K562 (cell line): Measurements from ENCODE around the gene PSRC1. TPM values are rescaled to one million over a fixed set of nuclear protein-coding genes. Genes with fewer than 3 reads are reported as not detected.
A peak's percentile ranks its signal among the peaks of the same experiment; 100 is the strongest.
"Not testable (repeated sequence)": the region's sequence is repeated elsewhere in the genome, so short reads cannot be mapped to it uniquely, and the experiment has no call there.

Source experiments
- ATAC-seq: fragments of 200-7000 bp; cut with Tn5 transposase; 3 replicates; pipeline ENCODE4 v1.9.1; 2020; ENCODE audit warnings: moderate library complexity
- BruUV-seq: library from RNA; stranded (reverse); fragments of 400-500 nt; replicated peaks from 2 replicates; lab custom pipeline; 2021; lab: Mats Ljungman, UMichigan
- CTCF ChIA-PET: fragments of 300-600 bp; formaldehyde crosslinking; extraction: SDS; loops from one replicate; lab custom pipeline; 2021; ENCODE audit warnings: low intra/inter-chr PET ratio; lab: Yijun Ruan, JAX
- POLR2A ChIA-PET: fragments of 300-600, 350-650 bp; sonication (Branson Sonifier 250); formaldehyde crosslinking; extraction: SDS; loops from one replicate; lab custom pipeline; 2021; ENCODE audit warnings: antibody characterized with exemption, inconsistent platforms; lab: Yijun Ruan, JAX
- DNase-seq, 4 experiments: peaks; one replicate each; pipeline versions ENCODE4 v3.0.0 to v3.0.0-alpha.2; 2011 to 2018; ENCODE audit warnings: low spot score in 3 of 4, mixed read lengths in 3 of 4; ENCODE audit errors: extremely low read depth in 1 of 4
- FAIRE-seq: peaks from 2 replicates; lab custom pipeline; 2011; peaks lifted over from hg19 to GRCh38; lab: Jason Lieb, UNC
- H2AFZ ChIP-seq: 2 replicates; pipeline ENCODE4 v1.6.0; 2011; ENCODE audit warnings: low read depth, low read length, control low read depth, inconsistent platforms
- H3K27ac ChIP-seq: fragments of 200-600 bp; 3 replicates; pipeline ENCODE4 v1.8.0; 2011; ENCODE audit warnings: low read depth, mild to moderate bottlenecking, control low read depth, inconsistent platforms, low read length, moderate library complexity, mixed read lengths; ENCODE audit errors: extremely low read depth
- H3K27me3 ChIP-seq, 2 experiments: fragments of 300-600 bp in 1 of 2; 2 replicates in 1 of 2; 3 replicates in 1 of 2; pipeline versions ENCODE4 v1.6.0 to v1.8.0; 2011; ENCODE audit warnings: inconsistent platforms in 2 of 2, low read length in 2 of 2, mild to moderate bottlenecking in 1 of 2, mixed read lengths in 1 of 2, moderate library complexity in 1 of 2; ENCODE audit not compliant: control insufficient read depth in 2 of 2, insufficient read depth in 2 of 2
- H3K36me3 ChIP-seq: fragments of 300-600 bp; 3 replicates; pipeline ENCODE4 v1.8.0; 2011; ENCODE audit warnings: mild to moderate bottlenecking, low read length, inconsistent platforms; ENCODE audit not compliant: control insufficient read depth, insufficient read depth
- H3K4me1 ChIP-seq, 2 experiments: fragments of 200-600 bp in 1 of 2; replicated peaks in 1 of 2; 2 replicates in 1 of 2; 3 replicates in 1 of 2; pipeline versions ENCODE4 v1.5.1 to v1.8.0; 2011; ENCODE audit warnings: inconsistent platforms in 2 of 2, low read length in 2 of 2, mild to moderate bottlenecking in 1 of 2, mixed read lengths in 1 of 2, moderate library complexity in 1 of 2; ENCODE audit not compliant: control insufficient read depth in 2 of 2, insufficient read depth in 2 of 2
- H3K4me2 ChIP-seq: 2 replicates; pipeline ENCODE4 v1.6.1; 2011; ENCODE audit warnings: low read length, control low read depth, inconsistent platforms, mixed read lengths; ENCODE audit not compliant: insufficient read depth
- H3K4me3 ChIP-seq: fragments of 200-600 bp; sonication (generic), shearing (Covaris generic); 2 replicates; pipeline ENCODE4 v1.5.1; 2016; ENCODE audit warnings: control low read depth, inconsistent platforms
- H3K79me2 ChIP-seq: fragments of 200-600 bp; 3 replicates; pipeline ENCODE4 v1.8.0; 2011; ENCODE audit warnings: low read length, inconsistent platforms; ENCODE audit not compliant: control insufficient read depth, insufficient read depth
- H3K9ac ChIP-seq, 2 experiments: 2 replicates each; pipeline versions ENCODE4 v1.6.0 to v1.6.1; 2011; ENCODE audit warnings: low read depth in 2 of 2, low read length in 2 of 2, control low read depth in 1 of 2, inconsistent platforms in 1 of 2, mild to moderate bottlenecking in 1 of 2, mixed read lengths in 1 of 2; ENCODE audit not compliant: insufficient read depth in 1 of 2
- H3K9me1 ChIP-seq: one replicate; pipeline ENCODE4 v1.6.0; 2011; ENCODE audit warnings: inconsistent platforms, mild to moderate bottlenecking, low read length, moderate library complexity; ENCODE audit not compliant: control insufficient read depth, insufficient read depth
- H3K9me3 ChIP-seq: replicated peaks from 2 replicates; pipeline ENCODE4 v1.5.1; 2011; ENCODE audit warnings: low read depth, low read length, inconsistent platforms; ENCODE audit not compliant: control insufficient read depth, insufficient read depth
- H4K20me1 ChIP-seq: replicated peaks from 2 replicates; pipeline ENCODE4 v1.6.1; 2011; ENCODE audit warnings: low read length, inconsistent platforms, mixed read lengths; ENCODE audit not compliant: control insufficient read depth, insufficient read depth
- PCBP1 ChIP-seq: fragments of 200-400 bp; formaldehyde crosslinking; IDR thresholded peaks from 2 replicates; pipeline ENCODE4 v1.6.1; 2018; ENCODE audit warnings: mild to moderate bottlenecking, low read depth, low read length; ENCODE audit not compliant: poor library complexity, severe bottlenecking
- WGBS: fragments of 100-300 bp; shearing (Covaris generic); methylation state at CpG from one replicate; pipeline ENCODE4 v1.1.6; 2016; ENCODE audit warnings: low coverage, mixed read lengths; ENCODE audit not compliant: insufficient coverage; ENCODE audit errors: missing lambda C conversion rate; 5-methylcytosine and 5-hydroxymethylcytosine counted together
- in situ Hi-C: fragments of 300-500 bp; cut with MboI; formaldehyde crosslinking; loops from 4 replicates; pipeline ENCODE4 v1.15.0; 2018; ENCODE audit warnings: inconsistent platforms, mixed read lengths
- intact Hi-C: fragments of 100-400 bp; cut with micrococcal nuclease; formaldehyde crosslinking; loops from 2 replicates; pipeline ENCODE4 v1.14.2; 2022
- polyA plus RNA-seq, 8 experiments: library from polyadenylated mRNA; depleted of rRNA in 4 of 8; stranded (reverse) in 5 of 8; unstranded in 3 of 8; fragments of >200 nt; fragmentation: Nextera tagmentation in 2 of 8; fragmentation: Illumina TruSeq in 1 of 8; extraction: Ambion mirVana in 2 of 8; extraction: Trizol in 1 of 8; gene quantifications; 2 replicates each; pipeline versions ENCODE4 v1.2.1 to v1.2.3, GENCODE V29; 2011 to 2014; ENCODE audit warnings: inconsistent platforms in 1 of 8, missing spikeins in 1 of 8
- total RNA-seq, 7 experiments: library from RNA; depleted of rRNA in 6 of 7; stranded (reverse); fragments of >200 nt in 6 of 7; fragmentation: Illumina TruSeq in 2 of 7; extraction: Trizol in 2 of 7; gene quantifications; 2 replicates each; pipeline versions ENCODE4 v1.2.1 to v1.2.3, GENCODE V29; 2011 to 2021; ENCODE audit warnings: low replicate concordance in 1 of 7
- TF ChIP-seq, protein P1 (sequence below), 3 experiments: fragments of 200-800 bp in 1 of 3; sonication (Bioruptor generic) in 1 of 3; sonication (generic) in 1 of 3; formaldehyde crosslinking in 1 of 3; IDR thresholded peaks; 2 replicates each; pipeline versions ENCODE4 v1.6.1 to v1.8.0; 2016 to 2022; ENCODE audit warnings: mild to moderate bottlenecking in 2 of 3, missing compliant biosample characterization in 2 of 3, missing genetic modification characterization in 2 of 3, missing genetic modification reagents in 1 of 3

Gene PSRC1
- total and polyA plus RNA-seq, 9 of the 15 experiments (the other 6 are each of a cell fraction or from before 2014, with no cell fraction given) = 6.5 to 65.2 (median 39.3) TPM

DNA sequence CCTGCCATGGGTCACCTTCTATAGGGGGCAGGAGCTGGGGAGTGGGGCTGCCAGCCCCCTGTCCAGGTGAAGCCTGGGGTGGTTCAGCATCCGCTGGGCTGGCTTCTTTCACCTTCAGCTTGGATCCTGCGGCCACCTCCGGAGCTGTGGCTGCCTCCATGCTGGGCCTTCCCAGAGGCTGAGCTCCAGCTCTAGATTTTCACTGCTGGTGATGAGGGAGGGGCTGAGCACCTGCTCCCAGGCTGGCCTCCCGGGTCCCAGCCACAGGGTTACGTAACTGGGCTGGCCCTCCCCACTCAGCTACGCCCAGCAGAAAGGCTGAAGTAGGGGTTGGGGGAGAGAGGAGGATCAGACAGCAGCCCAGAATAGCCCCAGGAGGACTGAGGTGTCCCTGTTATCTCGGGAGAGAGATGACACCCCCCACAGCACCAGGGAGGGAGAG, 23.9 kb upstream of the PSRC1 start, which contains the start of gene MYBPHL (continued):
- TF ChIP-seq, protein P1, sequence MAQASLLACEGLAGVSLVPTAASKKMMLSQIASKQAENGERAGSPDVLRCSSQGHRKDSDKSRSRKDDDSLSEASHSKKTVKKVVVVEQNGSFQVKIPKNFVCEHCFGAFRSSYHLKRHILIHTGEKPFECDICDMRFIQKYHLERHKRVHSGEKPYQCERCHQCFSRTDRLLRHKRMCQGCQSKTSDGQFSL (CRISPR knock-in tag; IDR thresholded peaks at IDR 0.05) = peak; percentile 87
- TF ChIP-seq, protein P1 (tag; IDR thresholded peaks at IDR 0.05) = no peak
- TF ChIP-seq PCBP1 = peak; percentile 34

DNA sequence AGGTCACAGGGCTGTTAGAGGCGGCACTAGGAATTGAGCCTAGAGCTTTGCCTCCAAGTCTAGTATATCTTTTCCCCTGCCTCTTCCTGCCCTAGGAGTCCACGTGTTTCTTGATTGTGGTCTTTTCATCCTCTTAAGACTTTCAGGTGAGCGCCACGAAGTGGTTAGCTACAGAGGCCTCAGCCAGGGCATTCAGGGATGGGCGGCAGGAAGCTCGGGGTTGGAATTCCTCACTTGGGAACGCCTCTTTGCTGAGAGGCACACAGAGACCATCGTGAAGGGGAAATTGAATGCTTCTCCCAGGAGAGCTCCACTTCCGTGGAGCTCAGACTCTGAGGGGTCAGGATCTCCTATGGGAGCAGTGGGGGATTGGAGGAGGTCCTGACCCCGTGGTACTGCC, 23.0 kb upstream of the PSRC1 start:
- H4K20me1 ChIP-seq = peaks cover 16% of the 10 kb centered on the region
- H3K4me2 ChIP-seq, BruUV-seq, in situ Hi-C loops, H2AFZ ChIP-seq, H3K27ac ChIP-seq, H3K79me2 ChIP-seq, intact Hi-C loops, H3K9me1 ChIP-seq, H3K9me3 ChIP-seq, FAIRE-seq, DNase-seq, ATAC-seq, CTCF ChIA-PET, H3K27me3 ChIP-seq, H3K4me3 ChIP-seq: not testable (repeated sequence)
- peaks cover 18 to 38% of the 10 kb centered on the region in 2 experiments for H3K4me1 ChIP-seq
- H3K36me3 ChIP-seq = peaks cover 13% of the 10 kb centered on the region; the same call in 2 of the 3 replicates
- POLR2A ChIA-PET = interaction anchor here (0.6 to 4.6 kb wide), 7 partner anchors 10 to 84 kb away, joined by 3 to 62 read pairs (median 3); no protein-coding TSS in a partner anchor
- H3K9ac ChIP-seq = peak overlapping the region in 1 of 2 experiments; percentile 37; a peak in 1 of 4 replicates
- 73% methylated on average over 9 of the region's 10 CpGs for WGBS
